ENCODE data around the gene IRAK2.

The IRAK2 gene

GRCh38 chr3:10281951-10282350 lies 117.2 kb downstream of the IRAK2 start:
- DNase-seq (ENCODE audit: low spot score), result no peak

DNA sequence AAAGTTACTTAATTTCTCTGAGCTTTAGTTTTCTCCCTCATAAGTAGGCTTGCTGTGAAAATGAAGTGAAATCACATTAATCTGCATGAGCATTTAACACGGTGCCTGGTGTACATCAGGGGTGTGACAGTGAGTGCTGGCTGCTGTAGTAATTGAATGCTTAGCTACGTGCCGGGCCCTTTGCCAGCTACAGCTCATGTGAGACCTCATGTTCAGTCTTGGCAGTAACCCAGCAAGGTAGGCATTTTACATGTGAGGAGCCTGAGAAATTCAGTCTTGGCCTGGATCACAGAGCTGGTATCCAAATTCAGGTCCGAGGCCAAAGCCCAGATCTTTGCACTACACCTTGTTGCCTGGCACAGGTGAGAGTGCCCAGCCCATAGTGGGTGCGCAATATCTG lies 118.9 kb downstream of the IRAK2 start:
- no peak for DNase-seq (ENCODE audit: low spot score)

- DNase-seq (ENCODE audit: low spot score), result no peak
Measured at GRCh38 chr3:10284496-10284895, 119.8 kb downstream of the IRAK2 start.

DNA sequence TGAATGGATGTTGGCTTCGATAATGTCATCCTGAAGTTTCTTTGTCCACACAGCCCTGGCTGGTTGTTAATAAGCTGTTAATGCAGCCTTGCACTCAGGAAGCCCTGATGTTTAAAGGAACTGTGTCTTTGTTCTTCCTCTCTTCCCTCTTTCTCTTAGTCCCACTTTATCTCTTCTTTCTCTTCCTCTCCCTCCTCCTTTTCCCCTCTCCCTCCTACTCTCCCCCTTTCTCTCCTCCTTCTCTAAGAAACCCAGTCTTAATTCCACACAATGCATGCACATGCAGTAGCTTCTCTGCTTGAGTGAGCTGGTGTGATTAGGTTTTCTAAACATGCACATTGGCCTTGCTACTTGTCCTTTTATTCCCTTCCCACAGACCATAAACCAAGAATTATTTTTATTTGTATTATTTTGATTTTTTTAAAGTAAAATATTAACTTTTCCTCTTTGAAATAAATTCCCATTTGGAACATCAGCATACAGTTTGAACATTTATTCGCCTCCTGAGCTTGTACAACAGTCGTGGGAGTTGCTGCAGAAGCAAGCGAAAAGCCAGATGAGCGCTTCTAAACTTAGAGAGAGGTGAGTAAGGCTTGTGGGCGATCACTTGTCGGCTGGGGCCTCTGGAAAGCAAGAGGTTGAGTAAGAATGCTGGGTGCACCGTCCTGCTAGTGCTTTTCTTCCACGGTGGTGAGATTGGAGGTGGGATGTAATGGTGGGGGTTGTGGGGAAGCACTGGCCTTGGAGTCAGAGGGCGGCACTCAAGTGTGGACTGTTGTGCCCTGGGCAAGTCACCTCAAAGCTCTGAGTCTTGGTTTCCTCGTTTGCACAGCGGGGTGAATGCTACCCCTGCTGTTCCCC lies 120.8 kb downstream of the IRAK2 start:
- no peak for DNase-seq (ENCODE audit: low spot score)

DNA sequence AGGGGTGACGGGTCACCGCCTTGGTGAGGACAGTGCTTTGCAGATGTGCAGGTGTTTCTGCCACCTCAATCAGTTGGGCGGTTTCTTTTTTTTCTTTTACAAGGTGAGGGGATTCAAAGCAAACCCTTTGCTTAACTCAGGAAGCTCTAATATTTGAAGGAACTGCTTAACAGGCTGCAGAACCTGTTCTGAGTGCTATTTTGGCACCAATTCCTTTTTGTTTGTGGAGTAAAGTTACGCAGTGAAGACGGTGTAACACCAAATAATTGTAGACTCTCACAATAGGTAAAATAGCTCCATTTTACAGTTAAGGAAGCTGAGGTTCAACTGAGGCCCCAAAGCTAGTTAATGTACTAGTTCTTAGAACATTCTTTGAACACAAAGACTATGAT lies 121.4 kb downstream of the IRAK2 start:
- DNase-seq (ENCODE audit: low spot score), result no peak

- DNase-seq (ENCODE audit: low spot score), result no peak
Measured at GRCh38 chr3:10286596-10287295, 122.0 kb downstream of the IRAK2 start.

- DNase-seq (ENCODE audit: low spot score), result no peak
Measured at GRCh38 chr3:10287936-10288574, 123.3 kb downstream of the IRAK2 start.

GRCh38 chr3:10288575-10288960 lies 123.8 kb downstream of the IRAK2 start:
- DNase-seq (ENCODE audit: low spot score), result no peak

DNA sequence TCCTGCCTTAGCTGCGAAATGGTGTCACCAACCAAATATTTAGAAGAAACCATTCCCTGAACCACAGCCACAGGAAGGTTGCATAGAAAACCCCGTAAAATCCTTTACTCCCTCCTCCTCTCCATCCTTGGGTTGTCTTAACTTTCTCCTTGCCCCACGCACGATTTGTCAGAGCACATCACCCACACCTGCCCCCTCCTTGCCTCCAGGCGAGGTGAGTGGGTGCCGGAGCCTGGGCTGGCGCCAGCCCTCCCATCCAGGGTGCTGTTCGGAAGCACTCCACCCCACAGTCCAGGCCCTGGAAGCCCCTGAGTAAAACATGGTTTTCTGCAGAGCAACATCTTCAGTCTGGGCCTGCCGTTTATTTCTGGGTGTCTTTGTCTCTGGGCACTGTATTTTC lies 124.4 kb downstream of the IRAK2 start:
- no peak for DNase-seq (ENCODE audit: low spot score)

GRCh38 chr3:10289787-10290355 lies 125.2 kb downstream of the IRAK2 start:
- no peak for DNase-seq (ENCODE audit: low spot score)

GRCh38 chr3:10290481-10291176 lies 125.9 kb downstream of the IRAK2 start:
- no peak for DNase-seq (ENCODE audit: low spot score)

- DNase-seq (ENCODE audit: low spot score), result no peak
Measured at GRCh38 chr3:10291641-10292040, 126.9 kb downstream of the IRAK2 start.

- peak; percentile 72 for DNase-seq (ENCODE audit: low spot score)
Measured at GRCh38 chr3:10292505-10293419, 128.0 kb downstream of the IRAK2 start, which contains the start of gene GHRL. TSS of gene GHRL (minus strand) at chr3:10292947. CDS start at chr3:10290180, 2,767 bp downstream.
